CD4-positive, CD25-positive, alpha-beta regulatory T cell (primary cell): Measurements from ENCODE around the gene VPS37C. TPM values are rescaled to one million over a fixed set of nuclear protein-coding genes. Genes with fewer than 3 reads are reported as not detected.

ENCODE experiments used
- ATAC-seq, 2 donors: fragments of 150-1000 bp; cut with Tn5 transposase; one replicate each; pipeline ENCODE4 v1.10.0; 2021; ENCODE audit warnings: low read depth in 2 of 2, moderate number of reproducible peaks in 2 of 2, moderate library complexity in 1 of 2
- DNase-seq, 3 donors: peaks; one replicate each; pipeline versions ENCODE4 v3.0.0 to v3.0.0-alpha.2; 2012 to 2022; ENCODE audit warnings: mixed read lengths in 1 of 3
- H3K27ac ChIP-seq: one replicate; pipeline ENCODE4 v1.7.0; 2013; ENCODE audit warnings: mild to moderate bottlenecking, low read length; ENCODE audit not compliant: insufficient read depth, poor library complexity, severe bottlenecking
- H3K27me3 ChIP-seq: one replicate; pipeline ENCODE4 v1.7.0; 2013; ENCODE audit warnings: low read length; ENCODE audit not compliant: control insufficient read depth, insufficient read depth
- H3K36me3 ChIP-seq: one replicate; pipeline ENCODE4 v1.7.0; 2013; ENCODE audit warnings: mild to moderate bottlenecking, low read length, moderate library complexity; ENCODE audit not compliant: control insufficient read depth, insufficient read depth
- H3K4me1 ChIP-seq: 2 replicates; pipeline ENCODE4 v1.7.0; 2013; ENCODE audit warnings: mild to moderate bottlenecking, low read length; ENCODE audit not compliant: insufficient read depth, control insufficient read depth, poor library complexity, severe bottlenecking
- H3K4me3 ChIP-seq: one replicate; pipeline ENCODE4 v1.7.0; 2013; ENCODE audit warnings: low read depth, mild to moderate bottlenecking, low read length, moderate library complexity
- H3K9me3 ChIP-seq, 2 experiments: 1 replicate in 1 of 2; 2 replicates in 1 of 2; pipeline ENCODE4 v1.7.0; 2013; ENCODE audit warnings: low read length in 2 of 2, mild to moderate bottlenecking in 1 of 2, moderate library complexity in 1 of 2; ENCODE audit not compliant: control insufficient read depth in 2 of 2
- H3K27ac Mint-ChIP-seq, 3 donors: one replicate each; pipeline ENCODE4 v1.8.0; 2020 to 2022; ENCODE audit warnings: mild to moderate bottlenecking in 3 of 3, mixed read lengths in 3 of 3, moderate library complexity in 2 of 3
- H3K27me3 Mint-ChIP-seq: one replicate; pipeline ENCODE4 v1.8.0; 2022; ENCODE audit warnings: mild to moderate bottlenecking, mixed read lengths
- H3K36me3 Mint-ChIP-seq: one replicate; pipeline ENCODE4 v1.8.0; 2020; ENCODE audit warnings: mixed read lengths
- H3K4me1 Mint-ChIP-seq, 4 donors: one replicate each; pipeline ENCODE4 v1.8.0; 2020 to 2022; ENCODE audit warnings: mixed read lengths in 4 of 4, mild to moderate bottlenecking in 1 of 4
- H3K4me3 Mint-ChIP-seq, 4 donors: one replicate each; pipeline ENCODE4 v1.8.0; 2020 to 2022; ENCODE audit warnings: mild to moderate bottlenecking in 4 of 4, mixed read lengths in 4 of 4, moderate library complexity in 3 of 4
- H3K9me3 Mint-ChIP-seq, 7 donors: one replicate each; pipeline ENCODE4 v1.8.0; 2020 to 2022; ENCODE audit warnings: mixed read lengths in 7 of 7, mild to moderate bottlenecking in 3 of 7, moderate library complexity in 2 of 7
- polyA plus RNA-seq, 4 donors: library from polyadenylated mRNA; unstranded; fragments of 300-500 nt; fragmentation: Illumina TruSeq; gene quantifications; one replicate each; pipeline ENCODE4 v1.2.3, GENCODE V29; 2021
- total RNA-seq: library from RNA; stranded (reverse); gene quantifications from one replicate; pipeline ENCODE4 v1.2.3, GENCODE V29; 2022

Gene VPS37C
- total and polyA plus RNA-seq, 5 donors from 2014 or later = 0.30 to 2.8 (median 0.65) TPM

- no peak for ATAC-seq
These were observed 26.4 kb downstream of the VPS37C start for GRCh38 chr11:61134801-61135257.

GRCh38 chr11:61133956-61134662, 27.1 kb downstream of the VPS37C start:
- Mint-ChIP-seq H3K27me3 (no peaks in the 10 kb centered on the region), H3K27ac (no peak overlapping the region), H3K4me1 (peaks cover 0 to 14% (median 6%) of the 10 kb centered on the region in 4 donors), H3K9me3 (no peaks in the 10 kb centered on the region), H3K4me3 (no peak overlapping the region), H3K36me3 (peaks cover 5% of the 10 kb centered on the region)
- ATAC-seq (no peak), DNase-seq (no peak)
- H3K36me3 ChIP-seq = no peaks in the 10 kb centered on the region
- H3K27ac ChIP-seq = no peak overlapping the region
- H3K4me3 ChIP-seq = no peak overlapping the region
- H3K27me3 ChIP-seq = no peaks in the 10 kb centered on the region
- H3K4me1 ChIP-seq = peaks cover 12% of the 10 kb centered on the region
- no peaks in the 10 kb centered on the region for H3K9me3 ChIP-seq

More at GRCh38 chr11:61134801-61135257, 26.4 kb downstream of the VPS37C start:
- H3K36me3 ChIP-seq = no peaks in the 10 kb centered on the region
- no peak overlapping the region for H3K4me3 ChIP-seq
- H3K27ac Mint-ChIP-seq = peak overlapping the region in 1 of 3 donors; percentile 20
- no peak overlapping the region for H3K27ac ChIP-seq
- peaks cover 5% of the 10 kb centered on the region for H3K4me1 ChIP-seq
- no peaks in the 10 kb centered on the region for H3K9me3 Mint-ChIP-seq
- no peak for DNase-seq
- no peak overlapping the region for H3K4me3 Mint-ChIP-seq
- no peaks in the 10 kb centered on the region for H3K27me3 ChIP-seq
- H3K9me3 ChIP-seq = no peaks in the 10 kb centered on the region
- peaks cover 5% of the 10 kb centered on the region for H3K36me3 Mint-ChIP-seq
- H3K4me1 Mint-ChIP-seq = peaks cover 0 to 8% (median 6%) of the 10 kb centered on the region in 4 donors
- H3K27me3 Mint-ChIP-seq = no peaks in the 10 kb centered on the region

- Mint-ChIP-seq H3K27ac (no peak overlapping the region), H3K9me3 (peaks cover 0 to 1% (median 0%) of the 10 kb centered on the region in 7 donors), H3K36me3 (peaks cover 5% of the 10 kb centered on the region), H3K27me3 (no peaks in the 10 kb centered on the region), H3K4me1 (peaks cover 0 to 18% (median 9%) of the 10 kb centered on the region in 4 donors), H3K4me3 (no peak overlapping the region)
- H3K36me3 ChIP-seq = no peaks in the 10 kb centered on the region
- peaks cover 15% of the 10 kb centered on the region for H3K4me1 ChIP-seq
- no peaks in the 10 kb centered on the region for H3K27me3 ChIP-seq
- H3K4me3 ChIP-seq = no peak overlapping the region
- no peak overlapping the region for H3K27ac ChIP-seq
- no peak for DNase-seq
- no peaks in the 10 kb centered on the region for H3K9me3 ChIP-seq
- ATAC-seq = no peak
These were observed 28.1 kb downstream of the VPS37C start for GRCh38 chr11:61133145-61133544.

GRCh38 chr11:61132646-61133045, 28.6 kb downstream of the VPS37C start:
- Mint-ChIP-seq H3K9me3 (peaks cover 0 to 1% (median 0%) of the 10 kb centered on the region in 7 donors), H3K4me3 (no peak overlapping the region), H3K27ac (no peak overlapping the region), H3K36me3 (peaks cover 9% of the 10 kb centered on the region), H3K27me3 (no peaks in the 10 kb centered on the region), H3K4me1 (peaks cover 0 to 22% (median 11%) of the 10 kb centered on the region in 4 donors)
- Histone ChIP-seq H3K36me3 (no peaks in the 10 kb centered on the region), H3K4me3 (no peak overlapping the region), H3K9me3 (no peaks in the 10 kb centered on the region), H3K4me1 (peaks cover 15% of the 10 kb centered on the region), H3K27me3 (no peaks in the 10 kb centered on the region), H3K27ac (no peak overlapping the region)
- no peak for ATAC-seq
- DNase-seq = no peak

GRCh38 chr11:61131998-61132555, 29.1 kb downstream of the VPS37C start:
- Mint-ChIP-seq H3K27me3 (no peaks in the 10 kb centered on the region), H3K4me3 (no peak overlapping the region), H3K4me1 (peaks cover 0 to 22% (median 13%) of the 10 kb centered on the region in 4 donors), H3K36me3 (peaks cover 10% of the 10 kb centered on the region), H3K27ac (no peak overlapping the region), H3K9me3 (peaks cover 0 to 1% (median 0%) of the 10 kb centered on the region in 7 donors)
- no peaks in the 10 kb centered on the region for H3K9me3 ChIP-seq
- no peak for ATAC-seq
- peaks cover 15% of the 10 kb centered on the region for H3K4me1 ChIP-seq
- H3K4me3 ChIP-seq = no peak overlapping the region
- H3K27me3 ChIP-seq = no peaks in the 10 kb centered on the region
- peaks cover 4% of the 10 kb centered on the region for H3K36me3 ChIP-seq
- no peak overlapping the region for H3K27ac ChIP-seq
- DNase-seq = no peak

GRCh38 chr11:61131586-61131985, 29.6 kb downstream of the VPS37C start:
- DNase-seq (no peak), ATAC-seq (no peak)
- Mint-ChIP-seq H3K27me3 (no peaks in the 10 kb centered on the region), H3K4me3 (no peak overlapping the region), H3K4me1 (peaks cover 0 to 22% (median 13%) of the 10 kb centered on the region in 4 donors), H3K36me3 (peaks cover 10% of the 10 kb centered on the region), H3K9me3 (peaks cover 0 to 1% (median 0%) of the 10 kb centered on the region in 7 donors), H3K27ac (no peak overlapping the region)
- Histone ChIP-seq H3K9me3 (no peaks in the 10 kb centered on the region), H3K27me3 (no peaks in the 10 kb centered on the region), H3K4me3 (no peak overlapping the region), H3K4me1 (peaks cover 15% of the 10 kb centered on the region), H3K27ac (no peak overlapping the region), H3K36me3 (peaks cover 9% of the 10 kb centered on the region)

GRCh38 chr11:61131186-61131585, 30.0 kb downstream of the VPS37C start:
- Mint-ChIP-seq H3K4me1 (peaks cover 0 to 23% (median 13%) of the 10 kb centered on the region in 4 donors), H3K9me3 (peaks cover 0 to 1% (median 0%) of the 10 kb centered on the region in 7 donors), H3K27me3 (no peaks in the 10 kb centered on the region), H3K36me3 (peaks cover 12% of the 10 kb centered on the region), H3K27ac (no peak overlapping the region), H3K4me3 (no peak overlapping the region)
- no peak overlapping the region for H3K4me3 ChIP-seq
- peaks cover 15% of the 10 kb centered on the region for H3K4me1 ChIP-seq
- H3K9me3 ChIP-seq = no peaks in the 10 kb centered on the region
- peaks cover 13% of the 10 kb centered on the region for H3K36me3 ChIP-seq
- DNase-seq = no peak
- H3K27ac ChIP-seq = no peak overlapping the region
- H3K27me3 ChIP-seq = no peaks in the 10 kb centered on the region
- no peak for ATAC-seq
